Activated CD8-positive, alpha-beta memory T cell treated with anti-CD3 and anti-CD28 coated beads for 36 hours (primary cell): ENCODE data around the gene INSIG2. TPM values are rescaled to one million over a fixed set of nuclear protein-coding genes. Genes with fewer than 3 reads are reported as not detected.

Experiments used
- CTCF ChIA-PET: fragments of 350-600 bp; sonication (Branson Sonifier 250); formaldehyde crosslinking; loops from one replicate; lab custom pipeline; 2021; ENCODE audit warnings: antibody characterized with exemption; lab: Charles Lee
- POLR2A ChIA-PET: fragments of 350-600 bp; sonication (Branson Sonifier 250); formaldehyde crosslinking; loops from one replicate; lab custom pipeline; 2021; ENCODE audit warnings: antibody characterized with exemption; lab: Charles Lee
- total RNA-seq, 2 experiments: library from RNA; stranded (reverse); gene quantifications; one replicate each; pipeline ENCODE4 v1.2.3, GENCODE V29; 2021

The INSIG2 gene
- total RNA-seq, 2 experiments from 2014 or later: 30.1 to 30.8 TPM

DNA sequence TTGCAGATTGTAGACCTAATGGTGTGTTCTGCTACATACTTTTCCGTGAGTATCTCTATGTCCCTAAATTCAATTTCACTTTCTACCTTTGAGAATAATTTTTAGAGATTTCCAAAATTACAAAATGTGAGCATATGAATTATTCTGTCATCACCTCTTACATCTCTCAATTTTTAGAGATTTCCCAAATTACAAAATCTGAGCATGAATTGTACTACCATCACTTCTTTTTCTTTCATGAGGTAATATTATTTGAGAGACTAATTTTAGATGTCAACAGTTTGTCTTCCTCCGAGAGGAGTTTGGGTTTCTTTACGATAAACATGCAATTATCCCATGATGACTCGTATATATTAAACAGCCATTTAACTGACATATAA lies 32.1 kb downstream of the INSIG2 start:
- POLR2A ChIA-PET: no interaction called here

DNA sequence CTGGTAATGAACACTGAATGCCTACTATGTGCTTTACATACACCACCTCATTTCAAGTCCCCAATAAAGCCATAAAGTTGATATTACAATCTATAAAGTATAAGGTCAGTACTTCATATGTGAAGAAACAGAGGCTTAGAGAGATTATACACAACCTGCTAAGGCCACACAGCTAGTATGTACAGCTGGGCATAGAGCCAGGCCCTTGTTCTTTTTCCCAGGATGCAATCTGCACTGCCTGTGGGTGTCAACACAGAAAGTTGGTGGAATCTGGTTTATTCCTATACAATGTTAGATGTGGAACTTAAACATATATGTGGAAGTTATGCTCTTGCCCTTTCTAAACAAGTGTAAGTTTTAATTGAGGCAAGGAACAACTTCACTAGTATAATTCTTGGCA lies 32.8 kb downstream of the INSIG2 start:
- CTCF ChIA-PET: no interaction called here
- POLR2A ChIA-PET: no interaction called here

More for the DNA sequence above, 32.1 kb downstream of the INSIG2 start:
- CTCF ChIA-PET: no interaction called here

DNA sequence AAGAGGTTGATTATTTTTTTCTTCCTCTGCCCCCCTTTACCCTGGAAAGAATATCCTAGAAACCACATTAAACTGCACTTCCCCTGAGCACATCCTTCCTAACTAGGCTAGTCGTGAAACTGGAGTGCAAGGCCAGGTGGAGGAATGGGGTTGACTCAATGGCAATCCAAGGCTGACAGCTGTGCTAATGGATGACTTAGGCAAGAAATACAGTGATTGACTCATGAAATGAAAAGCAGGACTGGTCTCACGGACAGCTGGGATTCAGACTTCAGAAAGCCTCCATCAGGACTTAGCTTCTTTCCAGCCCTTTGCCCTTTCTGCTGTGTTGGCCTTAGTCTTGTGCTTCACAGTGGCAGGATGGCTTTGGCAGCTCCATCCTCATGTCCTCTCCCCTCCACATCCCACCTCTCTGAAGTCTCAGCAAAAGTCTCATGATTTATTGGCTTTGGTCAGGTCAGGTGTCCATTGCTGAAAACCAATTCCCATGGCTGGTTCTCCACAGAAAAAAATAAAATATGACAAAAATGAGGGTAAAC lies 33.8 kb downstream of the INSIG2 start:
- CTCF ChIA-PET: no interaction called here
- POLR2A ChIA-PET: no interaction called here

DNA sequence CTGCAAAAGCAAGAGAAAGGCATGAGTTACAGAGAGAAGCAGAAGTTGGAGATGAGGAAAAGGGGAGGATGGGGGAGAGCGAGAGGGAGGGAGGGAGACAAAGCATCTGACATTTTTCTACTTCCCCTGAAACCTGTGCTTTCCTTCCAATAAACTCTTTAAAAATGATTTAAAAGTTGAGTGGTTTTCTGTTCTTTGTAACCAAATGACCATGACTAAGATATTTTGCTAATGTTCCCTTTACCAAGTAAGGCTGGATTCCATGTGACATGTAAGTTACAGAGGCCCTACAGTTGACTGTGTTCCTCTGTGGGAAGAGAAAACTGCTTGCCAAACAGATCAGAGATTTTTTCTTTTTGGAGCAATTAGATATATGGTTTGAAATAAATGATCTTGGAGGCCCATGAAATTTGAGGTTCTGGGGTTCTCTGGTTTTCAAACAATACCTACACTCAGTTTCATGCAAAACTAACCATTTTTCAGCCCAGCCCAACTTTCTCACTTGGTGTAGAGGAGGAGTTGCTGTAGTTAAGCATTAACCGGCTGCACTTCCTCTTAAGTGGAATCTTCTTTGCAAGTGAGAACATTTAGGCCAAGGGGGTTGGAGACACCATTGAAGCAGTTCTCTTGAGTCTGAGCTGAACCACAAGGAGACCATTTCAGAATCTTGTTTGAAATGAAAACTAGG lies 34.5 kb downstream of the INSIG2 start:
- CTCF ChIA-PET: no interaction called here
- POLR2A ChIA-PET: no interaction called here

DNA sequence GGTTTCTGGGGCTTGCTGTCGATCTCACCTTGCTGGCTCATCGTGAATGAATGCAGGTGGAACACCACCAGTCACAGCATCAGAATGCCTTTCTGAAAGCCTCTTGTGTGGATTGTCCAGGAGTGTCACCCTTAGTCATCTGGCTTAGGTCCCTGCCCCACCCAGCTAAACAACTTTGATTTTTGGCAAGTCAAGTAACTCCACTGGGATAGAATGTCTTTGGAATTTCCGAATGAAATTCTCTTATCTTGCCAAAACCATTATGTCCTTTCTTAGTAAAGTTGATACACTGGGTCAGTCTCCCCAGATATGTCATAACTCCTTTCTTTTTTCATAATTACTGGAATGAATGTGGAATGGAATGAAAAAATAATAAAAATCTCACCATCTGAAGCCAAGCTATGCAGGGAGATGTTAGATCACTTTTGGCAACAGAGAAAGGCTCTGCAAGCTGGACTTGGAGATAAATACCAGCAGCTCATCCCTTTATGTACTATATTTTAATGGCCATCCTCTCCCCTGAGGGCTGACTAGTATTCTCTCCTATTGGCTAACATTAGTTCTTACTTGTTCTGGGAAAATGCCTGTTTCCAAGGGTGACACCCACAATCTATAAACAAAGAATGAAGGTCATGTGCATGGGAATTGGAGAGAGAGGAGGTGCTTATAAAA lies 35.4 kb downstream of the INSIG2 start:
- ChIA-PET CTCF (no interaction called here), POLR2A (no interaction called here)

DNA sequence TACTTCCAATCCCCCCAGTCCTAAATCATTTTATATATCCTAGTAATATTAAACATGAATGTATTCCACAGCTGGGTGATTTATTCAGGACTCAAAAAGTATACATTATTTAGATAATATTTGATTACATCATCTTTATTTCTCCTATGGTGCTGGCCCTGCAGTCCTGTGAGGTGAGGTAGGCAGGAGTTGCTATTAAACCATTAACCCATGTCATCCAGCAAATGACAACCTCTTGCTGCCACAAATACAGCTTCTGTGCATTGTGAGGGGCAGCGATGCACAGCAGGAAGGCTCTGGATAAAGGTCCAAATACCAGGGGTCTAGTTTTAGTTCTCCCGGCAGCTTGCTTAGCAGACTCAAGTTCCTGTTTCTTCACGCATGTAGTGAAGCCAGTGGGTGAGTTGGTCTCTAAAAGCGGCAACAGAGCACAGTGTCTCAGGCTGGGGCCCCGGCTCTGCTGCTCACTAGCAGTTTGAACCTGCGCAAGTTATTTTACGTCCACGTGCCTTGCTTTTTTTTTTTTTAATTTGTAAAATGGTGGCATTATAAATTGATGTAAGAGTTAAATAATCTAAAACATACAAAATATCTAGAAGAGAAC lies 36.1 kb downstream of the INSIG2 start:
- ChIA-PET CTCF (no interaction called here), POLR2A (no interaction called here)

DNA sequence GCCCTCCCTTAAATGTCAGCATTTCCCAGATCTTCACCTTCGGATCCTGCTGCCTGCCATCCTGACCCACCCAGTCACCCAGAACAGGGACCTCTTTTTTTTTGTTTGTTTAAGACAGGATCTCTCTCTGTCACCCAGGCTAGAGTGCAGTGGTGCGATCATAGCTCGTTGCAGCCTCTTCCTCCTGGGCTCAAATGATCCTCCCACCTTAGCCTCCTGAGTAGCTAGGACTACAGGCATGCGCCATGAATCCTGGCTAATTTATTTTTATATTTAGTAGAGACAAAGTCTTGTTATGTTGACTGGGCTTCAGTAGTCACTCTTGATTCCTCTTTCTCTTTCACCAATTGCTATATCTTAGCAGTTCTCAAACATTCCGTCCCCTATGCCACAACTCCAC lies 39.0 kb downstream of the INSIG2 start:
- ChIA-PET POLR2A (no interaction called here), CTCF (no interaction called here)

DNA sequence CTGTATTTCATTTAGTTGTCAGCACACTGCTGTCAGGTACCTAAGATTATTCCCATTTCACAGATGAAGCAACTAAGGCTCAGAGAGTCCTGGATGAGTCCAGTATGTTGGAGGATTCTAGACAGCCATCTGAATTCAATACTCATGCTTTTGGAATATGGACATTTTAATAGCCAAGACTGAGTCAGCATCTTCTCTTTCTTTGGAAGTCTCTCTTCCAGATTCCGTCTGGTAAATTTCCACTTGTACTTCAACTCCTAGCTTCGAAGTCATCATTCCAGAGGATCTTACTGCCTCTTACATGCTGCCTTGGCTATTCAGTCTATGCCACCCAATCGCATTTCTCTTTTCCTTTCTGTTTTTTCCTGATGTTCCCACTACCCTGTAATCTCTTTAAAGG lies 40.6 kb downstream of the INSIG2 start:
- CTCF ChIA-PET: no interaction called here
- POLR2A ChIA-PET: no interaction called here

DNA sequence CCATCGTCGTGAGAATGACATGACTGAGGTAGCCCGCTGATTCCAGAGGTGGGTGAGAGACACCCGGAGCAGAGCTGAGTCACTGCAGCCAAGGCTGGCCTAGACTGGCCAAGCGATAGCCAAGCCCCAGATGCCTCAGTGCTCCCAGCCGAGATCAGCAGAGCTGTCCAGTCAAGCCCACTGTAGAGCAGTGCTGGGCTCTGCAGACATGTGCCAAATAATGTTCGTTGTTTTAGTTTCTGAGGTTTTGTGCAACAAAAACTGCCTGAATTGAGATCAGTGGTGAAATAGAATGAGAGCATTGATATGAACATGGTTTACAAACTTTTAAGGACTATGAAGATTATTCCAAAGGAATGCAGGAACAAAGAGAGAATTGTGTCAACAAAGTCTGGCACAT lies 42.1 kb downstream of the INSIG2 start:
- ChIA-PET CTCF (interaction anchor here (0.8 kb wide), 1 partner anchor 16 kb away, joined by 4 read pairs; no protein-coding TSS in a partner anchor), POLR2A (no interaction called here)

DNA sequence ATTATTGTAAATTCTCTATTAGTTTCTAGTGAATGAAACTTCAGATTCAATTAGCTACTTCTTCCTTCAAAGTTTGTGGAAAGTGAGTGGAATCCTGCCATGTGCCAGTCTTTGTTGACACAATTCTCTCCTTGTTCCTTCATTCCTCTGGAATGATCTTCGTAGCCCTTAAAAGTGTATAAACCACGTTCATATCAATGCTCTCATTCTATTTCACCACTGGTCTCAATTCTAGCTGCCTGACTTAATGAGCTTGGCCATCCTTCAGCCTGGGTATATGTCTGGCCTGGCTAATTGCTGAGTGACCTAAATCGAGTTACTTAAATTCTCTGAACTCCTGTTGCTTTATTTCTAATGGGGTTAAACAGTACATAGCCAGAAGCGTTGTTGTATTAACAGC lies 43.5 kb downstream of the INSIG2 start:
- POLR2A ChIA-PET: interaction anchor here (0.6 kb wide), 1 partner anchor 64 kb away, joined by 7 read pairs; no protein-coding TSS in a partner anchor
- CTCF ChIA-PET: interaction anchor here (1.0 kb wide), 1 partner anchor 36 kb away, joined by 3 read pairs; no protein-coding TSS in a partner anchor

DNA sequence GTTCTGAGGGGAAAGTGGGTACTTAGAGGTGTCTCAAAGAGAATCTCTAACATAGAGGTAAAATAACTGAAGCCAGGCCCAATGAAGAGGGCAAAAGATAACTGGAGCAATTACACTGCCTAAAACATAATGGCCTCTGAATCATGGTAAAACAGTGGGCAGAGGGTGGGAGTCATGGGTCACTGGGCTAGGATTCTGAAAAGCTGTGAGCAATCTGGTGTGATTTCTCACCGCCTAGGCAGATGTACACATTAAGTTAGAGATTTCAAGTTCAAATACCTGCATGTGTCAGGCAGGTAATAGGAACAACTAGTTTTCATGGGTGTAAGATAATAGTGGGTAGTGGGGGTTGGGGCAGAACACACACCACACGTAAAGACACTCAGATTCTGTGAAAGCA lies 45.6 kb downstream of the INSIG2 start:
- ChIA-PET POLR2A (no interaction called here), CTCF (no interaction called here)

DNA sequence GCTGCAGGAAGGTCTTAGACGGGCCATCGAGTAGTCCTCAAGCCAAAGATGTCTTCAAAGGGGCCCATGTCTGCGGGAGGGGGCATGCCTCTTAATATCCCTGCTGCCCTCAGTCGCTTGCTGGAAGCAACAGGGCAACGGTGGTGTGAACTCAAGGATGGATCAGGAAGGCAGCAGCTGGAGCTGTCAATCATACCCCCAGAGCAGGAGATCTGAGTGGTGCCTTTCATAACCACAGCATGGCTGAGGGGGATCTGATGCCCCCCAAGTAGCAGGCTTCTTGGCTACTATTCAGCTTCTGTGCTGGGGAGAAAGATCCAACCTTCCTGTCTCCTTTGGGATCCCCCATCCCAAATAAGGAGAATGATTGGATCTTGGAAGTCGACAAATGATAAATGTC lies 46.4 kb downstream of the INSIG2 start:
- ChIA-PET POLR2A (no interaction called here), CTCF (no interaction called here)

DNA sequence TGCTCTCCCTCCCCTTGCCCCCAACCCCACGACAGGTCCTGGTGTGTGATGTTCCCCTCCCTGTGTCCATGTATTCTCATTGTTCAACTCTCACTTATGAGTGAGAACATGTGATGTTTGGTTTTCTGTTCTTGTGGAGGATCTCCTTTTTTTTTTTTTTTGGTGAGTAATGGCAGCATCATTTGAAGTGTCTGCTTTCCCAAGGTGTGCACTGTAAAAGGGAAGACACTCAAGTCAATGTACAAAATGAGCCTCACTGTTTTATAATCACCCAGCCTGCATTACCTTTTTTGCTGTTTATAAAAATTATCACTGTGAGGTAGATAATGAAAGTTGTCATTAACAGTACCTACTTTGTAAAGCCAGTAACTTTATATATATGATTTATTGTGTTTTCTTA lies 56.9 kb downstream of the INSIG2 start:
- POLR2A ChIA-PET: no interaction called here
- CTCF ChIA-PET: no interaction called here

DNA sequence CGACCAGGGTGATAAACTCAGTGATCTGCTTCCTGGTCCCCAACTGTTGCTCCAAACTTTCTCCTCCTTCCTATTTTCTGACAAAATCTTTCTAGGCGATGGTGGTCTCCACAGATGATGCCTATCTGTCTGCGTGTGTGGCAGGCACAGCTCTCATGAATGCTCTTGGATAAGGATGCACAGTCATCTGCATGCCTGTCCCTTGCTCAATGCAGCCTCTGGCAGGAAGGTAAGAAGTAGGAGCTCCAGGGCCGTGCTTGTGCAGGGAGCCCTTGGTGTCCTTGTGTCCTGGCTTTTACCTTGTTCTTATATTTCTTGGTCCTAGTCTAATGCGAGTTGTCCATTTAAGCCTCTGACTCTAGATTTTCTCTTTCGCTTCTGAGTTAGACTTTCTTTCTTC lies 57.5 kb downstream of the INSIG2 start:
- POLR2A ChIA-PET: no interaction called here
- CTCF ChIA-PET: no interaction called here

DNA sequence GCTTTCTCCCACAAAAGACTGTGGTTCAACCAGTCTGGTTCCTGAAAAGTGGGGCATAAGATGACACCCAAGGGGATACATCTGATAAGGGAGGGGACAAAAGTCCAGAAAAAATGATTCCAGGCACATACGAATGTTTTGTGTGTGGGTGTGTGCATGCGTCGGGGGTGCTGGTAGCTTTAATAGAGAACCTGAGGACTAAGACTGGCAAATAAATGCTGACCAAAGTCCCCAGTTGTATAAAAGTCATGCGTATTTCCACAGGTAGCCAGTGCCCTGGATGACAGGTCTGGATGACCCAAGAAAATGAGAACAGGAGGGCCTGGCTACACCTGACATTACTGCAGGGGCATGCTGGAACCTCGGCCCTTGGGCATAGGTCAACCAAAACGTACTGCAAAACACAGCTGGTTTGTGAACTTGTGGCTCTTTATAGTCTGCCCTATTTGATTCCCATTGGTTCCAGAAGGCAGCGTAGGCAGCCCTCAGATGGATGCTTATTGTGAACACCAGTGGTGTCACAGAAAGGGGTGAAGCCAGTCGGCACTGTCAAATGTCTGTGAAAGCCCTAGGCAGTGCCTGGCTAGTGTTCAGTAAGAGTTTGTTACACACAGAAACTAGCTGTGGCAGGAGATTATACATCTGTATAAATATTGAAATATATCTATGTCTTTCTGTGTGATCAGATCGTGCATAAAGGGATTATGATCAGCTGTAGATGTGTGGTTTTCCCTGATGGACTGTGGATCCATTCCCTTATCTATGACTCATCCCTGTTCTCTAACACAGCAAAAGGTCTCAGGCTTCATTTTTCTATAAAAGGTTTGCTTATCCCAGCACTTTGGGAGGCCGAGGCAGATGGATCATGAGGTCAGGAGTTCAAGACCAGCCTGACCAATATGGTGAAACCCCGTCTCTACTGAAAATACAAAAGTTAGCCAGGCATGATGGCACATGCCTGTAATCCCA lies 58.3 kb downstream of the INSIG2 start:
- ChIA-PET CTCF (no interaction called here), POLR2A (no interaction called here)

DNA sequence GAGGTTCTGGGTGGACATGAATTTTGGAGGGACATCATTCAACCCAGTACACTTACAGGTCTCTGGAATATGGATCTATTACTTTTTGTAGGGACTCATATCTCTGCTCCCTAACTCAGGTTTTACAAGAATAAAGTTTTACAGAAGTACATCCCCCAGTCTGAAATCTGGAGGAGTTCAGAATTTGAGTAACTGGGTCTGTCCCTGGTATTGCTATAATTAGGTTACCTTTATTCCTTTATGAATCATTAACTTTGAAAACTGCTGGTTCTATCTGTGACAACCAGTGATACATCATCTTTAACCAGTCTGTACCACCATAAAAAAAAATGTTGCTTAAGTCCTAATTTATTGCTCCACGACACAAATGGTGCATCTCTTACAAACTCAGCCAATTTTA lies 59.9 kb downstream of the INSIG2 start:
- POLR2A ChIA-PET: no interaction called here

DNA sequence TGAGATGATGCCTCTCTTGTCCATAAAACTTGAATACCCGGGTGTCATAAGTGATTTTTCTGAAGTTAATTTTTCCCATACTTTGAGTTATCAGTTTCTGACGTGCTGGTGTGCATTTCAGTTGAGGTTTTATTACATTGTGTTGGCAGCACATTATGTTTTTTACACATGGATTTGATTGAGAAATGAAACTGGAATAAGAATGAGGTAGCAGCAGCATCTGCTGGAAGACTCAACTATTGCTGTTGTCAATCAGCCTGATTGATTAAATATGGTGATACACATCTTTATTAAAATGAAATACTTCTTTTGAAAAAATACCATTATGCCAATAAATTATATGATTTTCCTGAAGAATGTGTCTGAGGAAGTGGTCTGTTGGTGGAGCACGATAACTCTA lies 60.5 kb downstream of the INSIG2 start:
- CTCF ChIA-PET: no interaction called here
- POLR2A ChIA-PET: no interaction called here

More for the DNA sequence above, 59.9 kb downstream of the INSIG2 start:
- CTCF ChIA-PET: no interaction called here

DNA sequence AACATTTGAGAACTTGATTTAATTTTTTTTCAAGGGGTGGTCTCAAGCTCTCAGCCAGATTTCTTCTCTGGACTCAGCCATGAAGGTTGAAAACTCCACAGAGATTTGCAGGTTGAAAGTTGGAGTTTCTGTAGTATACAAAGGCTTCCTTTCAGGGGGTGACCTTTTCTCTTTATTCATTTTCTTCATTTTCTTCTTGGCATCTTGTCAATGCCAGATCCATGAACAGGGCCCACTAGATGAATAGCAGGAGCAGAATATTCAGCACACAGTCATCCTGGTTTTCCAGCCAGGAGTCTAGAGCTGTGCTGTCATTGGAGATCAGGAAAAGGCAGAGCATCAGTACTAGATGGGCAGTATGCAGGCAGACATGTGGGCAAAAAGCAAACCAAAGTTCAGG lies 62.0 kb downstream of the INSIG2 start:
- ChIA-PET CTCF (no interaction called here), POLR2A (no interaction called here)

DNA sequence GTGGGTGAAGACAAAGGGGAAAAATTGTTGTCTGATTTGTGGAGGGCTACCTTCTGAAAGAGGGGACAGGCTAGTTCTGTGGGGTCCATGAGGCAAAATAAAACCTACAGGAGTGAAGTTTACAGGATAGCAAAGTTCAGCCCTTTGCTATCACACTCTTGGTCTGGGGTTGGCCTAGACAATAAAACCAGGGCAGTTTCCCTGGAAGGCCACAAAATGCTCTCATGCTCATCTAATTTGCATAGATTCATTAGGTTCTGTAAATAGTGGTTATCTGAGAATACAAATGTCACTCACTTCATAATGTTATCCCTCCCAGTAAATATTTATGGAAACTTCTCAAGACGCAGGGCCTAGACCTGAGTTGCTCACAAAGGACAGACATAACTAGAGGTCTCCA lies 63.6 kb downstream of the INSIG2 start:
- POLR2A ChIA-PET: no interaction called here
- CTCF ChIA-PET: no interaction called here

DNA sequence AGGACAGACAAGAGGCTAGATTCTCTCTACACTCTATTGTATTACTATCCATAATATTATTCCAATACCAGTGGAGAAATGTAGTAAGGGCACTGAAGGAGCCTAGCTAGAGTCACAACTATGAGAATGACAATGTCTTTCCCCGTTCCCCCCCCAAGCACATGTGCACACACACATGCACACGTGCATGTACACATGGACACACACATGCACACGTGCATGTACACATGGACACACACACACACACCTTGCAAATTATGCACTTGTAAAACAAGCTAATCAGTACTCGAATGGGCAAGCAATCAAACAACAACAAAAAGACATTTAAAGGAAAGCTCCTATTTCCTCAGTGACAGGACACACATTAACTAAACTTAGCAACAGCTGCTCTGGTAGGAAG lies 65.2 kb downstream of the INSIG2 start:
- CTCF ChIA-PET: no interaction called here
- POLR2A ChIA-PET: no interaction called here
